NT2/D1 (cell line): ENCODE measurements around the gene ERC1.

Experiments used
- DNase-seq: peaks from one replicate; pipeline ENCODE4 v3.0.0-alpha.2; 2011; ENCODE audit warnings: low read depth, low spot score
- H3K27me3 ChIP-seq: 2 replicates; pipeline ENCODE4 v1.6.0; 2011; ENCODE audit warnings: mild to moderate bottlenecking; ENCODE audit not compliant: insufficient read length, insufficient read depth
- H3K36me3 ChIP-seq: 2 replicates; pipeline ENCODE4 v1.6.1; 2011; ENCODE audit warnings: mild to moderate bottlenecking, low read length, mixed read lengths; ENCODE audit not compliant: insufficient read depth, insufficient read length
- H3K4me1 ChIP-seq: 2 replicates; pipeline ENCODE4 v1.5.1; 2011; ENCODE audit not compliant: insufficient read depth, insufficient read length
- H3K4me3 ChIP-seq: 2 replicates; pipeline ENCODE4 v1.5.1; 2011; ENCODE audit warnings: low read depth; ENCODE audit not compliant: insufficient read length
- H3K9ac ChIP-seq: 2 replicates; pipeline ENCODE4 v1.6.0; 2011; ENCODE audit warnings: low read depth; ENCODE audit not compliant: insufficient read length
- H3K9me3 ChIP-seq: 2 replicates; pipeline ENCODE4 v1.5.1; 2011; ENCODE audit warnings: mild to moderate bottlenecking, low read length; ENCODE audit not compliant: insufficient read depth
- SUZ12 ChIP-seq: IDR thresholded peaks from 2 replicates; pipeline ENCODE4 v1.6.1; 2011; ENCODE audit not compliant: insufficient read length, insufficient read depth; ENCODE audit errors: extremely low read depth
- YY1 ChIP-seq: IDR thresholded peaks from 2 replicates; pipeline ENCODE4 v1.6.1; 2011; ENCODE audit not compliant: insufficient read length, insufficient read depth
- ZNF274 ChIP-seq: IDR thresholded peaks from 2 replicates; pipeline ENCODE4 v1.6.1; 2011; ENCODE audit warnings: mild to moderate bottlenecking, low read depth, low read length

Gene ERC1

DNA sequence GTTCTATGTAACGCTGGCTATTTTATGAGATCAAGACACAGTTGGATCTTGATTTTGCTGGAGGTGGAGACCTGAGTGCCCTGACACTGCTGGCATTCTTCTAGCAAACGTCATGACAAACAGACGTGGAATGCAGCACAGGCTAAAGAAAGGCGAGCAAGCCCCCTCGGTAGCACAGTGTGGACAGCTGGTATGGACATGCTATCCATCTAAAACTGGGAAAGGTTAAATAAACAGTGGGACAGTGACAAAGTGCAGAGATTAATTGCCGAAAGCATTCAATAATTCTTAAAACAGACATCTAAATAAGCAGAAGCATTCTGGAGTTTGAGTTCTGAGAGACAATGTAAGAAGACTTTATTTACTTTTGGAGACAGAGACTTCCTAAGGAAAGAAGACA lies 366.1 kb downstream of the ERC1 start:
- Histone ChIP-seq H3K9me3 (no peaks in the 10 kb centered on the region; the same call in 1 of the 2 replicates), H3K9ac (no peak overlapping the region), H3K36me3 (peaks cover 2% of the 10 kb centered on the region), H3K4me1 (no peaks in the 10 kb centered on the region), H3K4me3 (no peak overlapping the region), H3K27me3 (no peaks in the 10 kb centered on the region)
- DNase-seq = no peak
- no peak for TF ChIP-seq YY1
- TF ChIP-seq ZNF274 = no peak
- no peak for TF ChIP-seq SUZ12

DNA sequence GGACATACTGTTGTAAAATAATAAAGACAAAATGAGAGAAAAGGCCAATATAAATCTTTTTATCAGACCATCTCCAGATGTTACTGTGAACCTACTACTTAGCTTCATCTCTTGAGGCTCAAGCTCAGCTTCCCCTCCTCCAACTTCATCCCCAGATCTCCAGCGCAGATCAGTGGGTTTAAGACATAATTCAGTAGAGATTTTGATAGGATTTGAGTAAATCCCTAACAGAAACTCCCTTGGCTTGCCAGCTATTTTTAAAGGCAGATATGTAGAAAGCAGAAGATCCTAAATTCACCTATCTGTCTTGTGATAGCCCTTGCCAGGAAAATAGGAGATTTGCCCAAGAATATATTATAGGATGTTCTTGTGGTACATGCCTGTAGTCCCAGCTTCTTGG lies 366.7 kb downstream of the ERC1 start:
- Histone ChIP-seq H3K4me1 (no peaks in the 10 kb centered on the region), H3K27me3 (no peaks in the 10 kb centered on the region), H3K9me3 (no peaks in the 10 kb centered on the region; the same call in 1 of the 2 replicates), H3K4me3 (no peak overlapping the region), H3K36me3 (peaks cover 2% of the 10 kb centered on the region), H3K9ac (no peak overlapping the region)
- TF ChIP-seq SUZ12 = no peak
- TF ChIP-seq ZNF274 = no peak
- TF ChIP-seq YY1 = no peak
- no peak for DNase-seq

DNA sequence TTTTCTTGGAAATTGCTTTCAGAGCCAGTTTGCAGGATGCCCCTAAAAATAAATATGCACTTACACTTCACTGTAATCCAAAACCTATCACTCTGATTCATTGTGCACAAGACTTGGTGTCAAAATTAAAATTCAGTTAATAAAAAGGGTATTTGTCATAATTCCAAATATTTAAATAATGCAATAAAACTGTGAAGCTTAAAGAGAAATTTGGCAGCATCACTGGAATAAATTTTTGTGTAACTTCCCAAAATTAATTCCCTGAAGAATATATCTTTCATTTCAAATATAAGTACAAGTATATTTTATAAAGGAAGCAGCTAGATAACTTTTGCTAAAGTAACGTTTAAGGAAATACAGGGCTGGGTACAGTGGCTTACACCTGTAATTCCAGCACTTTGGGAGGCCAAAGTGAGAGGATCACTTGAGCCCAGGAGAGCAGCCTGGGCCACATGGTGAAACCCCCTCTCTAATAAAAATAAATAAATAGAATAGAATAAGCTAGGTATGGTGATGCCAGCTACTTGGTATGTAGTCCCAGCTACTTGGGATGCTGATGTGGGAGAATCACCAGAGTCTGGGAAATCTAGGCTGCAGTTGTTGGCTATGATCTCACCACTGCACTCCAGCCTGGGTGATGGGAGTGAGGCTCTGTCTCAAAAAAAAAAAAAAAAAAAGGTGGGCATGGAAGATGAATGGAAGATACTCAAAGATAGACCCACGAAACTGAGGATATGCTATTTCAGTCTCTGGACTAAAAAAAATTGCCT lies 369.6 kb downstream of the ERC1 start:
- TF ChIP-seq ZNF274 (no peak), SUZ12 (no peak), YY1 (no peak)
- H3K4me3 ChIP-seq = no peak overlapping the region
- H3K4me1 ChIP-seq = no peaks in the 10 kb centered on the region
- no peaks in the 10 kb centered on the region; the same call in 1 of the 2 replicates for H3K9me3 ChIP-seq
- no peak for DNase-seq
- H3K9ac ChIP-seq = no peak overlapping the region
- H3K36me3 ChIP-seq = peaks cover 2% of the 10 kb centered on the region
- no peaks in the 10 kb centered on the region for H3K27me3 ChIP-seq

DNA sequence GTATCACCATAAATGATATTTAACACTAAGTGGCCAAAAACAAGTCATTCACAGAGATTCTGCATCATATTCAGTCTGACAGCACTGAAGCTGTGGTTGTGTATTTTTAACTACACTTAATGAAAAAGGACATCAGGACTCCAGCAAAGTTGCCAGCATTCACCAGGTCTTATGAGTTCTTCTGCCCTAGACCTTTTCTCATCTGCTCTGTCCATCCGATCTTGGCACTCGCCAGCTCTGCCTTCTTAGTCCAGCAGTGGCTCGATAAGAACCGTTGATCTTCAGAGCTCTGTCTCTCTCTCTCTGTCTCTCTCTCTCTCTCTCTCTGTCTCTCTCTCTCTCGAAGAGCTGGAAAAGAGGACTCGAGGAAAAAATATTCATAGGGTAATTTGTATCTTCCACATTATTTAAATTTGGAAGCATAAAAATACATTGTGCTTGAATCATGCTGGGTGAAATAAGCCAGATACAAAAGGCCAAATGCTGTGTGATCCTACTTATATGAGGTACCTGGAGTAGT lies 371.2 kb downstream of the ERC1 start:
- TF ChIP-seq SUZ12 = no peak
- no peak overlapping the region for H3K9ac ChIP-seq
- H3K36me3 ChIP-seq = peaks cover 2% of the 10 kb centered on the region
- H3K4me3 ChIP-seq = no peak overlapping the region
- H3K9me3 ChIP-seq = no peaks in the 10 kb centered on the region; the same call in 1 of the 2 replicates
- DNase-seq = no peak
- no peaks in the 10 kb centered on the region for H3K4me1 ChIP-seq
- H3K27me3 ChIP-seq = no peaks in the 10 kb centered on the region

DNA sequence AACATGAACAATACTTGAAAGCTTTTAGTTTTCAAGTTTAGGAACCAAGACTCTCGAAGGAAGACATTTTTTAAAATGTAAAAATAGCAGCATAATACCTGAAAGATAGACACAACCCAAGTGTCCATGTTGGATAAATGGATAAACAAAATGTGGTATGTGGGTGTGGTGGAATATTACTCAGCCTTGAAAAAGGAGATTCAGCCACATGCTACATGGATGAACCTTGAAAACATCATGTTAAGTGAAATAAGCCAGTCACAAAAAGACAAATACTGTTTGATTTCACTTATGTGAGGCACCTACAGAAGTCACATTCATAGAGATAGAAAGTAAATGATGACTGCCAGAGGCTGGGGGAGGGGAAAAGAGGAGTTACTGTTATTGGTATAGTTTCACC lies 374.7 kb downstream of the ERC1 start:
- TF ChIP-seq ZNF274 = no peak
- no peak for TF ChIP-seq YY1
- TF ChIP-seq SUZ12 = no peak
- H3K27me3 ChIP-seq = no peaks in the 10 kb centered on the region
- no peak overlapping the region for H3K9ac ChIP-seq
- no peaks in the 10 kb centered on the region for H3K4me1 ChIP-seq
- DNase-seq = no peak
- no peaks in the 10 kb centered on the region for H3K36me3 ChIP-seq
- no peaks in the 10 kb centered on the region for H3K9me3 ChIP-seq
- no peak overlapping the region for H3K4me3 ChIP-seq

DNA sequence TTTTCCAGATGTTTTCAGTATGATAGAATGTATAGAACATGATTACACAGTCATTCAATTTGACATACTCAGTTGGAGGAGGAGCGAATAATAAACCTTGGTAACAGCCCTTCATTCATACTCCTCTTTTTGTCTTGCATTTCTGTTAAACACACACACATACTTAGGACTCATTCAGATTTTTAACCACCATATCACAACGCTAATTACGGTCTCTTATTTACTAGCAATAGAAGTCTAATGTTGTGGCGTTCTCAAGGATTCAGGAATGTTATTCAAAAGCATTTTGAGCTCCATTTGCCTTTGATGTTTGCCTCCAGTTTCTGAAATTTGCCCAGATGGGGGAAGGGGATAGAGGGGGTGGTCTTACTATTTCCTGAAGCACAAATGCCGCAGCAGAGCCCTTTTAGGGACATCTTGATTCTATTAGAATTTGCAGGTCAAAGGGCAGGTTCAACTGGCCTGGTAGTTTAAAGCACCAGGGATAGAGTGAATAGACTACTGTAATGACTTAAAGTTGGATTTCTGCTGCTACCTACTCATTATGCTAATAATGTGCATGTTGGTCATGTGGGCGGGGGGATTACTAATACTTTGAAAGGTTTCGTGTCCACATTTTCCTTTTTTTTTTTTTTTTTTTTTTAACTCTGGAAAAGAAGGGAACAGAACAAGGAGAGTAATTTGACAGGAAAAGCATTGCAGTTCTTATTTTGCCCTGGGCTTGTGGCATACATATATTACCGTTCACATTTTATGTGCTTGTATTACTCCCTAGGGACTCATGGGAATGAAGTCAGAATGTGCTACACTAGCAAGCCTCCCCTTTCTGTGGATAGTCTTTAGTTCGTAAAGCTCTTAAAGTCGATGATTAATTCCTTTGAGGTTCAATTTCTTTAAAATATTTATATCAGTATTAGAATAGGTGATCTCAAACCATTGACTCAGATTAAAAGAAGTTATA lies 376.6 kb downstream of the ERC1 start:
- no peak for DNase-seq
- no peaks in the 10 kb centered on the region for H3K9me3 ChIP-seq

DNA sequence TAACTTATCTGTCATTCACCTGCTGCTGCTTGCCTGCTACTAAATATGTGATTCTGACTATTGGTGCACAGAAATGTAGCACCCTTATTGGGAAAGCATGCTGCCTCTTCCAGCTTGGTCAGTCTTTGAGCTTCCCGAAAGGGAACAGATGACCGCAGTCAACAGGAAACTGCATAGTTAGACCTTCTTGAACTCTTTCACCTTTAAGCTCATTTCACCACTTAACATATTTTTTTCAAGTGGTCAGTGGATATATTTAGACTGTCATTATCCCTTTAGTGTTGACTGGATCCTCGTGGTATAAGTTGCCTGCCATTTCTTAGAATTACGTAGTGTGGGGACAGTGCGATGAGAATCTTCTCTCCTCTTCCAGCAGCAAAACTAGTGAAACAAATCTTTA lies 378.4 kb downstream of the ERC1 start:
- Histone ChIP-seq H3K9me3 (no peaks in the 10 kb centered on the region), H3K27me3 (no peaks in the 10 kb centered on the region), H3K4me1 (no peaks in the 10 kb centered on the region), H3K9ac (no peak overlapping the region), H3K4me3 (no peak overlapping the region), H3K36me3 (peaks cover 11% of the 10 kb centered on the region)
- no peak for DNase-seq
- TF ChIP-seq SUZ12 (no peak), ZNF274 (no peak), YY1 (no peak)

More for the DNA sequence above, 376.6 kb downstream of the ERC1 start:
- Histone ChIP-seq H3K4me1 (no peaks in the 10 kb centered on the region), H3K36me3 (peaks cover 9% of the 10 kb centered on the region), H3K9ac (no peak overlapping the region), H3K27me3 (no peaks in the 10 kb centered on the region), H3K4me3 (no peak overlapping the region)
- TF ChIP-seq ZNF274 (no peak), SUZ12 (no peak), YY1 (no peak)
